ENCODE measurements around the gene CPAMD8.

CPAMD8 gene

DNA sequence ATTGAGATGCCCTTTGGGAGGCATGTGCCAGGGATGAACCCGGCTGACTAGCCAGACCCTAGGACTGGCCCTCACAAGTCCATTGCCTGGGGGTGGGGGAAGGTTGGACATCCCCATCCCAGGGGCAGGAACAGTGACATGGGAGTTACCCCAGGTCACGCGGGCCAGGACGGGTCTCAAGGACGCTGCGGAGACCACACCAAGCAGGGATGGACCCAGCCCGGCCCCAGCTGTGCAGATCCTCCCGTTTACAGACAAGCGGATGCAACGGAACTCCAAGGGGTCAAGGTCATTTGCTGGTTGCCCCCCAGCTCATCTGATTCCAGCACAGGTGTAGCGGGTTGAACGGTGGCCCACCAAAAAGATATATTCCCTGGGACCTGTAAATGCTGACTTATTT lies 117.9 kb downstream of the CPAMD8 start:
- DNase-seq (ENCODE audit: low spot score) = no peak
- TF ChIP-seq, protein P1, sequence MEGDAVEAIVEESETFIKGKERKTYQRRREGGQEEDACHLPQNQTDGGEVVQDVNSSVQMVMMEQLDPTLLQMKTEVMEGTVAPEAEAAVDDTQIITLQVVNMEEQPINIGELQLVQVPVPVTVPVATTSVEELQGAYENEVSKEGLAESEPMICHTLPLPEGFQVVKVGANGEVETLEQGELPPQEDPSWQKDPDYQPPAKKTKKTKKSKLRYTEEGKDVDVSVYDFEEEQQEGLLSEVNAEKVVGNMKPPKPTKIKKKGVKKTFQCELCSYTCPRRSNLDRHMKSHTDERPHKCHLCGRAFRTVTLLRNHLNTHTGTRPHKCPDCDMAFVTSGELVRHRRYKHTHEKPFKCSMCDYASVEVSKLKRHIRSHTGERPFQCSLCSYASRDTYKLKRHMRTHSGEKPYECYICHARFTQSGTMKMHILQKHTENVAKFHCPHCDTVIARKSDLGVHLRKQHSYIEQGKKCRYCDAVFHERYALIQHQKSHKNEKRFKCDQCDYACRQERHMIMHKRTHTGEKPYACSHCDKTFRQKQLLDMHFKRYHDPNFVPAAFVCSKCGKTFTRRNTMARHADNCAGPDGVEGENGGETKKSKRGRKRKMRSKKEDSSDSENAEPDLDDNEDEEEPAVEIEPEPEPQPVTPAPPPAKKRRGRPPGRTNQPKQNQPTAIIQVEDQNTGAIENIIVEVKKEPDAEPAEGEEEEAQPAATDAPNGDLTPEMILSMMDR (IDR thresholded peaks at IDR 0.05) = no peak
- H3K27ac ChIP-seq = no peak overlapping the region
- H3K4me3 ChIP-seq = no peak overlapping the region

GRCh38 chr19:16904599-16904998 lies 122.0 kb downstream of the CPAMD8 start:
- DNase-seq (ENCODE audit: low spot score) = no peak
- TF ChIP-seq, protein P1 (IDR thresholded peaks at IDR 0.05) = no peak
- no peak overlapping the region for H3K27ac ChIP-seq
- H3K4me3 ChIP-seq = no peak overlapping the region

- TF ChIP-seq, protein P1 (IDR thresholded peaks at IDR 0.05) = no peak
- DNase-seq (ENCODE audit: low spot score) = no peak
Observed at GRCh38 chr19:16903347-16903746, 123.3 kb downstream of the CPAMD8 start.

DNA sequence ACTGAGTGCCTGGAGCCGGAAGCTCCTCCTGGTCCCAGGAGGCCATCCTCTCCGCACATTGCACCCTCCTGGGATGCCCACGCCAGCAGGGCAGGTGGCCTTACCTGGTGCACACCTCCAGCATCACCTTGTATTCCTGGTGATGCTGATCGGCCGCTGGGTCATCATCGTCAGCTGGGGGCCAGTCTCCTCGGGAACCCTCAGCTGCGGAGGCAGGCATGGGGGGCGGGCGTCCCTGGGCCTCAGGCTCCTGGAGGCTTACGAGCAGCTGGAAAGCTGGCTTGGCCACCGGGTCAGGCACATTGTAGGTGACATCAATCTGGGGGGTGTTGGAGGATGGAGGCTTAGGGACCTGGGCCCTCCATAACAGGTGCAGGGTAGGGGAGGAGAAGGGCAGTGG lies 124.1 kb downstream of the CPAMD8 start:
- TF ChIP-seq, protein P1 (IDR thresholded peaks at IDR 0.05) = no peak
- no peak for DNase-seq (ENCODE audit: low spot score)
- Histone ChIP-seq H3K27ac (no peak overlapping the region), H3K4me3 (no peak overlapping the region)

More at GRCh38 chr19:16903347-16903746, 123.3 kb downstream of the CPAMD8 start:
- no peak overlapping the region for H3K4me3 ChIP-seq
- H3K27ac ChIP-seq = no peak overlapping the region

DNA sequence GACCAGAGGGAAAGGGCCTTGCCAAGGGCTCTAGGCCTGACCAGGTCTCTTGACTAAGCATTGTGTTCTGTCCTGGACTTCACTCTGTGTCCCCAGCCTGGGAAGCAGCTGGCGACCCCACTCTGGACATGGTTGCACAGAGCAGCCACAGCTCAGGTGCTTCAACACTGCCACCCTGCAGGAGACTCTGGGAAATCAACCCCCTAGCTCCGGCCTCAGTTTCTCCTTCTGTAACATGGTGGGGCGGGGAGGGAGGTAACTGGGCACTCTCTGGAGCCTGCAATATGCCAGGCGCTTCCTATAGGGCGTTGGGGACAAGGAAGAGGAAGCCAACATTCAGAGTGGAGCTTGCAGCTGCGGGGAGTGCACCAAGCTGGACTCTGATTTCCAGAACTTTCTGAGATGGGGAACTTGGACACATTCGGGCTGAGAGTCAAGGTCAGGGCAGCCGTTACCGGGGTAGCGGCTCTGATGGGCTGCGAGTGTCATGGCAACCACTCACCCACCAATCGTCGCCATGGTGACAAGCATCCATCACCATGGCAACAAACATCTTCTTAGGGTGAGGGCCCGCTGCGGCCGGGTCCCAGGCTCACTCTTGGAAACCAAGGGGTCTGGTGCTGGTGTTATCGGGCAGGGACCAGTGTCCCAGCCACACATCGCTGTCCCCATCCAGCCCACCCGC lies 125.0 kb downstream of the CPAMD8 start:
- H3K27ac ChIP-seq = no peak overlapping the region
- no peak for DNase-seq (ENCODE audit: low spot score)
- H3K4me3 ChIP-seq = no peak overlapping the region
- TF ChIP-seq, protein P1 (IDR thresholded peaks at IDR 0.05) = no peak

GRCh38 chr19:16899566-16900075 lies 127.0 kb downstream of the CPAMD8 start:
- no peak for DNase-seq (ENCODE audit: low spot score)
- TF ChIP-seq, protein P1 (IDR thresholded peaks at IDR 0.05) = no peak
- Histone ChIP-seq H3K4me3 (no peak overlapping the region), H3K27ac (no peak overlapping the region)

GRCh38 chr19:16898361-16899015 lies 128.1 kb downstream of the CPAMD8 start:
- TF ChIP-seq, protein P1 (IDR thresholded peaks at IDR 0.05) = no peak
- Histone ChIP-seq H3K4me3 (no peak overlapping the region), H3K27ac (no peak overlapping the region)
- DNase-seq (ENCODE audit: low spot score) = no peak
